Endothelial cell of umbilical vein (primary cell): ENCODE results near the gene PHOSPHO1. TPM values are rescaled to one million over a fixed set of nuclear protein-coding genes. Genes with fewer than 3 reads are reported as not detected.

Source experiments
- BruUV-seq: library from RNA; stranded (reverse); fragments of 400-500 nt; replicated peaks from 2 replicates; lab custom pipeline; 2021; lab: Mats Ljungman, UMichigan
- CTCF ChIA-PET: fragments of 300-600, 350-600 bp; sonication (Branson Sonifier 250); formaldehyde crosslinking; loops from one replicate; lab custom pipeline; 2021; ENCODE audit warnings: antibody characterized with exemption, inconsistent platforms; lab: Charles Lee
- POLR2A ChIA-PET: fragments of 300-600, 350-600 bp; sonication (Branson Sonifier 250); formaldehyde crosslinking; loops from one replicate; lab custom pipeline; 2021; ENCODE audit warnings: antibody characterized with exemption, inconsistent platforms; lab: Charles Lee
- DNase-seq: peaks from one replicate; pipeline ENCODE4 v3.0.0-alpha.2; 2011; ENCODE audit warnings: low read depth, low spot score
- FAIRE-seq: peaks from 2 replicates; lab custom pipeline; 2011; peaks lifted over from hg19 to GRCh38; lab: Jason Lieb, UNC
- H2AFZ ChIP-seq: 2 replicates; pipeline ENCODE4 v1.6.0; 2012; ENCODE audit warnings: low read depth, low read length, control low read depth, inconsistent platforms
- H3K27ac ChIP-seq: 2 replicates; pipeline ENCODE4 v1.5.1; 2011; ENCODE audit warnings: low read depth, mild to moderate bottlenecking, control low read depth, low read length, moderate library complexity; ENCODE audit not compliant: insufficient read depth
- H3K27me3 ChIP-seq, 2 experiments: 2 replicates each; pipeline versions ENCODE4 v1.6.0 to v1.6.1; 2011; ENCODE audit warnings: low read length in 2 of 2, mixed read lengths in 1 of 2; ENCODE audit not compliant: control insufficient read depth in 2 of 2, insufficient read depth in 2 of 2
- H3K36me3 ChIP-seq, 2 experiments: 2 replicates in 1 of 2; 3 replicates in 1 of 2; pipeline ENCODE4 v1.5.1; 2011; ENCODE audit warnings: low read length in 2 of 2, mild to moderate bottlenecking in 1 of 2, moderate library complexity in 1 of 2; ENCODE audit not compliant: control insufficient read depth in 2 of 2, insufficient read depth in 2 of 2; ENCODE audit errors: extremely low read depth in 1 of 2
- H3K4me1 ChIP-seq: 3 replicates; pipeline ENCODE4 v1.5.1; 2011; ENCODE audit warnings: mild to moderate bottlenecking, low read length; ENCODE audit not compliant: control insufficient read depth, insufficient read depth; ENCODE audit errors: extremely low read depth
- H3K4me2 ChIP-seq: 2 replicates; pipeline ENCODE4 v1.6.1; 2011; ENCODE audit warnings: low read length, control low read depth, mixed read lengths; ENCODE audit not compliant: insufficient read depth
- H3K4me3 ChIP-seq, 3 experiments: fragments of 200-600 bp in 1 of 3; sonication (generic), shearing (Covaris generic) in 1 of 3; replicated peaks in 1 of 3; 2 replicates each; pipeline ENCODE4 v1.5.1; 2011 to 2016; ENCODE audit warnings: control low read depth in 3 of 3, low read length in 3 of 3, mild to moderate bottlenecking in 2 of 3, inconsistent platforms in 1 of 3, low read depth in 1 of 3, moderate library complexity in 1 of 3; ENCODE audit not compliant: insufficient read depth in 1 of 3
- H3K79me2 ChIP-seq: 2 replicates; pipeline ENCODE4 v1.6.0; 2012; ENCODE audit warnings: low read length, inconsistent platforms; ENCODE audit not compliant: control insufficient read depth, insufficient read depth
- H3K9ac ChIP-seq: replicated peaks from 2 replicates; pipeline ENCODE3; 2011; ENCODE audit warnings: low read length, control low read depth; ENCODE audit not compliant: insufficient read depth; ENCODE audit errors: extremely low read depth
- H3K9me1 ChIP-seq: replicated peaks from 3 replicates; pipeline ENCODE4 v1.6.0; 2011; ENCODE audit warnings: mild to moderate bottlenecking, low read length; ENCODE audit not compliant: control insufficient read depth, insufficient read depth; ENCODE audit errors: extremely low read depth
- H3K9me3 ChIP-seq: replicated peaks from 2 replicates; pipeline ENCODE4 v1.5.1; 2012; ENCODE audit warnings: low read length, inconsistent platforms; ENCODE audit not compliant: control insufficient read depth, insufficient read depth
- H4K20me1 ChIP-seq: replicated peaks from 2 replicates; pipeline ENCODE3; 2011; ENCODE audit warnings: mild to moderate bottlenecking, low read length; ENCODE audit not compliant: control insufficient read depth, insufficient read depth; ENCODE audit errors: extremely low read depth
- CTCF ChIP-seq, 2 donors: IDR thresholded peaks; 1 replicate in 1 of 2; 2 replicates in 1 of 2; pipeline ENCODE4 v1.5.1; 2011; ENCODE audit warnings: low read length in 2 of 2, mild to moderate bottlenecking in 2 of 2, moderate library complexity in 2 of 2, control low read depth in 1 of 2, inconsistent platforms in 1 of 2, low read depth in 1 of 2; ENCODE audit not compliant: insufficient read depth in 1 of 2; ENCODE audit errors: extremely low read depth in 1 of 2
- EZH2 ChIP-seq: IDR thresholded peaks from 2 replicates; pipeline ENCODE4 v1.6.1; 2012; ENCODE audit warnings: borderline replicate concordance, low read depth, mild to moderate bottlenecking, moderate library complexity, low read length, inconsistent platforms; ENCODE audit not compliant: severe bottlenecking
- FOS ChIP-seq: IDR thresholded peaks from 2 replicates; pipeline ENCODE4 v1.6.1; 2011; ENCODE audit warnings: mild to moderate bottlenecking, low read length, moderate library complexity, borderline replicate concordance; ENCODE audit not compliant: insufficient read depth
- GATA2 ChIP-seq: IDR thresholded peaks from 2 replicates; pipeline ENCODE4 v1.7.0; 2011; ENCODE audit warnings: low read depth, mild to moderate bottlenecking, moderate library complexity, mixed read lengths, low read length; ENCODE audit not compliant: insufficient read length, insufficient read depth
- JUN ChIP-seq: IDR thresholded peaks from 2 replicates; pipeline ENCODE4 v1.6.1; 2011; ENCODE audit warnings: borderline replicate concordance, low read depth; ENCODE audit not compliant: insufficient read length, insufficient read depth
- MAX ChIP-seq: IDR thresholded peaks from 2 replicates; pipeline ENCODE4 v1.6.1; 2011; ENCODE audit not compliant: insufficient read depth, insufficient read length
- MYC ChIP-seq: IDR thresholded peaks from one replicate; pipeline ENCODE4 v1.6.1; 2011; ENCODE audit warnings: mild to moderate bottlenecking, low read depth, low read length
- POLR2A ChIP-seq: IDR thresholded peaks from 2 replicates; pipeline ENCODE4 v1.6.1; 2012; ENCODE audit warnings: low read depth, mild to moderate bottlenecking, control low read depth, low read length
- POLR2AphosphoS5 ChIP-seq: IDR thresholded peaks from 2 replicates; pipeline ENCODE4 v1.6.1; 2012; ENCODE audit warnings: low read depth, mild to moderate bottlenecking, control low read depth, low read length, moderate library complexity; ENCODE audit not compliant: insufficient read depth
- dilution Hi-C: fragments of 300-500 bp; cut with MboI; formaldehyde crosslinking; loops from one replicate; pipeline ENCODE4 v1.15.0; 2019; ENCODE audit warnings: low sequenced_read_pairs; ENCODE audit not compliant: extremely low pct_ligation_motif_present
- intact Hi-C: fragments of 100-400 bp; cut with micrococcal nuclease; formaldehyde crosslinking; loops from one replicate; pipeline ENCODE4 v1.10.0; 2022
- polyA plus RNA-seq, 4 experiments: library from polyadenylated mRNA; depleted of rRNA in 3 of 4; stranded (reverse) in 3 of 4; unstranded in 1 of 4; fragments of >200 nt; gene quantifications; 2 replicates each; pipeline versions ENCODE4 v1.2.1 to v1.2.3, GENCODE V29; 2011 to 2012; ENCODE audit warnings: missing spikeins in 1 of 4
- total RNA-seq: library from RNA; stranded (reverse); gene quantifications from 2 replicates; pipeline ENCODE4 v1.2.3, GENCODE V29; 2021

The PHOSPHO1 gene
- total and polyA plus RNA-seq, 2 donors (not counting 3 experiments of a cell fraction or from before 2014, with no cell fraction given), result 0.23 TPM; not detected in 1

- H2AFZ ChIP-seq, result no peak overlapping the region
- TF ChIP-seq POLR2AphosphoS5 (no peak), MAX (no peak), CTCF (IDR thresholded peaks at IDR 0.05; ENCODE audit: extremely low read depth in 1 of 2, insufficient read depth in 1 of 2, low read depth in 1 of 2, low read length in 2 of 2) (no peak), FOS (no peak), JUN (no peak), EZH2 (no peak), MYC (no peak), GATA2 (no peak), POLR2A (no peak)
- H3K4me3 ChIP-seq, result no peak overlapping the region
- H3K36me3 ChIP-seq, result no peaks in the 10 kb centered on the region
- dilution Hi-C loops (no loop called here), intact Hi-C loops (no loop called here)
- H3K79me2 ChIP-seq, result no peaks in the 10 kb centered on the region
- H3K27me3 ChIP-seq, result no peaks in the 10 kb centered on the region
- H3K4me2 ChIP-seq, result no peak overlapping the region
- no TSS peak for BruUV-seq
- no peak for DNase-seq
- H3K9ac ChIP-seq, result no peak overlapping the region
- H3K27ac ChIP-seq, result no peak overlapping the region
- no peak for FAIRE-seq
- CTCF ChIA-PET, result interaction anchor here (0.9 to 1.8 kb wide), 4 partner anchors 10 to 67 kb away, joined by 3 to 6 read pairs (median 4); no protein-coding TSS in a partner anchor
- no peaks in the 10 kb centered on the region for H4K20me1 ChIP-seq
- no peaks in the 10 kb centered on the region for H3K4me1 ChIP-seq
- POLR2A ChIA-PET, result no interaction called here
- H3K9me3 ChIP-seq, result no peaks in the 10 kb centered on the region
- no peaks in the 10 kb centered on the region for H3K9me1 ChIP-seq
Observed at GRCh38 chr17:49247944-49248343, 17.4 kb upstream of the PHOSPHO1 start.
